HFF-Myc (cell line): Measurements from ENCODE around the gene MTX3.
A peak's percentile ranks its signal among the peaks of the same experiment; 100 is the strongest.

Experiments
- DNase-seq: peaks from one replicate; pipeline ENCODE4 v3.0.0-alpha.2; 2011; ENCODE audit warnings: low read depth; ENCODE audit errors: extremely low read depth
- H3K4me3 ChIP-seq: replicated peaks from 2 replicates; pipeline ENCODE4 v1.5.1; 2011; ENCODE audit warnings: low read depth, mild to moderate bottlenecking, control low read depth, low read length
- CTCF ChIP-seq: IDR thresholded peaks from 2 replicates; pipeline ENCODE4 v1.5.1; 2012; ENCODE audit warnings: mild to moderate bottlenecking, low read depth, low read length, control low read depth; ENCODE audit errors: missing control alignments

The MTX3 gene

DNA sequence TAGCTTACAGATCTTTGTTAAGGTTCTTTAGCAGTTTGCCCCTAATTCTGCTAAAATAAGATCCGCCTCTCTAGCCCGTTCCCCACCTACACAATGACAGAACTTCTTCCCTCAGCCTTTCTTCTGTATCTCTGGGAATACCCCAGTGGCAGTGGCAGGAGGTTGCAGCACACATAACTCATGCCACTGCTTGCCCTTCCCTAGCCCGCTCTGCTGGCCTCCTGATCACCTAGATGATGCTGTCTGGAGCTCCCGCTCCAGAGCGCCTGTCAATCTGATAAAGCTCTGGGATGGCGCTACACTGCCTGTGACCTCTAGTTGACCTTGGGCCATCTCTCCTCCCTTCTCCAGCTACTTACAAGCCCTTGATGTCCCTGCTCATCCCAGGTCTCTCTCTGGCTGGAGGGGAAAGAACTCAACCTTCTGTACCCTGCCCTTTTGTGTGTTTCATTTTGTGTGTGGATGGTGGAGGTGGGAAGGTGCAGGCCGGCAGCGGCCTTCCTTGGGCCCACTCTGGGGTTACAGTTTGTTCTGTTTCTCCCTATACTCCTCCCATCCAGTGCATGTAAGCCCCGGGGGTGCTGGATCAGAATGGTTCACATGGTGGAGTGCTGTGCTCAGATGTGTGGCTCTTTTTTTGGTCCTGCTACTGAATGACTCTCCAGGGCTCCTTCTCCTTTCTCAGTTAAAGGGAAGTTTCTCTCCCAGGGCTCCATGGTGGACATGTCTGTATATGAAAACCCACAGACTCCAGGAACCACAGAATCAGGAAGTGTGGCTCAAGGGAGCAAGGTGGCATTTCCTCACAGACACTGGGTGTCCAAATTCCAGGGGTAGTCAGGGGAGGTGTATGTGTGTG lies 29.1 kb downstream of the MTX3 start:
- DNase-seq, result no peak
- H3K4me3 ChIP-seq, result no peak overlapping the region
- no peak for TF ChIP-seq CTCF

DNA sequence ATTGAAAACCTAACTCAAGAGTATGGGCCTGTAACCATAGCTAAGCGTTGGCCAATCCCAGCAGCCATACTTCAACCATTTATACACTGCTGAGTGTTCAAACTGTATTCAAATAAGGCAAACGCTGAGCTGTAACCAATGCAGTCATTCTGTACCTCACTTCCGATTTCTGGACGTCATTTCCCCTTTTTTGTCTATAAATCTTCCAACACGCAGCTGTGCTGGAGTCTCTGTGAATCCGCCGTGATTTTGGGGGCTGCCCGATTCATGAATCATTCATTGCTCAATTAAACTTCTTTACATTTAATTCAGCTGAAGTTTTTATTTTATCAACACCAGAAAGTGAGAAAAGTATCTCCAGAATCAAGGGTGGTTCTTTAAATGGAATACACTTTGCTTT lies 31.7 kb downstream of the MTX3 start:
- H3K4me3 ChIP-seq, result no peak overlapping the region
- no peak for TF ChIP-seq CTCF
- DNase-seq, result no peak

DNA sequence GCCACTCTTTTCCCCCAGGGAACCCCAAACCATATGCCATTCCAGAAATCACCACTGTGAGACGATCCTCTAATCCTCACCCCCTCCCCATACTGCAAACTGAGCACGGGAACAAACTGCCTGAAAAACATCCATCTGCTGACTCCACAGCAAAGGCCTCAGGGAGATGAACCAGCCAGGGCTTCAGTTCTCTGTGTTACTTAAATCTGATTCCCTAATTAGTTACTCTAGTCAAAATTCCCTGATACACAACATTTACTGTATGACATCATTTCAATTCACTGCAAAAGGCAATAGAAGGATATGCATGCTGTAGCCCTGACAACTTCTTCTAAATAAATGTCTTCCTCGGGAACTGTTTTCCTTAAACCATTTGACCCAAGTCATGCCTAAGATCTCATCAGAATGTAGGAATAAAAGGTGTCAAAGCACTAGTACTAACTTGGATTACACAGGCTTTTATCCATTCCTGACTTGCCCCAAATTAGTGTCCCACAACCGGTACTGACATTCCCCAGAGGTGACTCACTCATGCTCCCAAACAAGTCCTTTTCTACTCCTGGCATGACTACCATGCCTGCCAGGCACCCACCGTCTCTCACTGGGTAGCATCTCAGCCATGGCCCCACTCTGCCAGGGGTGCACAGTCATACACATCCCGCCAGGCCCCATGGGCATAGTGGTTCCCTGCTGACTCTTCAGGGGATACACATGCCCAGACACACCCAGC lies 35.0 kb downstream of the MTX3 start:
- DNase-seq, result peak; percentile 46
- no peak for TF ChIP-seq CTCF
- H3K4me3 ChIP-seq, result no peak overlapping the region

GRCh38 chr5:79955356-79955895 lies 35.6 kb downstream of the MTX3 start:
- no peak for TF ChIP-seq CTCF
- DNase-seq, result no peak
- H3K4me3 ChIP-seq, result no peak overlapping the region

GRCh38 chr5:79954620-79955019 lies 36.4 kb downstream of the MTX3 start:
- TF ChIP-seq CTCF, result no peak
- no peak overlapping the region for H3K4me3 ChIP-seq
- no peak for DNase-seq

DNA sequence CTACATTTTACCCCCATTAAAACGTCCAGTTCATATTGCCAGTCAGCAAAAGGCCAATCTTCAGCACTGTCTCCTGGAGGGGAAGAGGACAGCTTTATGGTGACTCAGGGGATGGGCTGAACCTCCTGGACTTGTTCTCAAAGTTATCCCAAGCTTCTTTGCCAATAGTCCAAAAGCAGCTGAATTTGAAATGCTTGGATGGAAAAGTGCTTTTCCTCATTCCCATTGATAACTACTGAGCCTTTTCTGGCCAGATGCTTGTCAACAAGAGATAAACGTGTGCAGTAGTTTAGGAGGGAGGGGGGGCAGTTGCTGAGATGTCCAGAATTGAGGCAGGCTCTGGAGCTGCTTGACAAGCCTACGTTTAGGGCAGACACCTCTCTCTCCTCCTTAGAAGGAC lies 43.5 kb downstream of the MTX3 start:
- H3K4me3 ChIP-seq, result no peak overlapping the region
- DNase-seq, result no peak
- no peak for TF ChIP-seq CTCF
